Transverse colon (tissue), 4 donors: ENCODE data around the gene SEPTIN12. TPM values are rescaled to one million over a fixed set of nuclear protein-coding genes. Genes with fewer than 3 reads are reported as not detected.
A peak's percentile ranks its signal among the peaks of the same experiment; 100 is the strongest.

Experiments used
- DNase-seq: peaks from one replicate; pipeline ENCODE4 v3.0.0-alpha.2; 2019
- H3K27ac ChIP-seq, 4 donors: fragments of 200-600 bp; sonication (generic); 2 replicates each; pipeline ENCODE4 v1.5.1; 2016 to 2018; ENCODE audit warnings: inconsistent platforms in 4 of 4
- H3K27me3 ChIP-seq: fragments of 200-600 bp; sonication (generic); 2 replicates; pipeline ENCODE4 v1.5.1; 2017; ENCODE audit warnings: inconsistent platforms
- H3K36me3 ChIP-seq, 4 donors: fragments of 200-600 bp; sonication (generic); 2 replicates each; pipeline ENCODE4 v1.5.1; 2017 to 2019; ENCODE audit warnings: inconsistent platforms in 4 of 4
- H3K4me1 ChIP-seq, 4 donors: fragments of 200-600 bp; sonication (generic); 2 replicates each; pipeline ENCODE4 v1.5.1; 2017 to 2020; ENCODE audit warnings: inconsistent platforms in 4 of 4
- H3K4me3 ChIP-seq, 4 donors: fragments of 200-600 bp; sonication (generic); 1 replicate in 1 of 4; 2 replicates in 3 of 4; pipeline versions ENCODE4 v1.5.1 to v1.6.1; 2017 to 2019; ENCODE audit warnings: inconsistent platforms in 4 of 4
- H3K9me3 ChIP-seq, 2 donors: fragments of 200-600 bp; sonication (generic); 2 replicates each; pipeline ENCODE4 v1.5.1; 2017 to 2019; ENCODE audit warnings: inconsistent platforms in 2 of 2
- CTCF ChIP-seq, 5 experiments: fragments of 200-600 bp in 3 of 5; fragments of 450-650 bp in 2 of 5; sonication (generic) in 3 of 5; IDR thresholded peaks; 1 replicate in 2 of 5; 2 replicates in 3 of 5; pipeline ENCODE4 v1.5.1; 2016 to 2017; ENCODE audit warnings: antibody characterized with exemption in 5 of 5, inconsistent platforms in 3 of 5, mild to moderate bottlenecking in 2 of 5, moderate library complexity in 1 of 5
- EP300 ChIP-seq: sonication (generic); formaldehyde crosslinking; IDR thresholded peaks from one replicate; pipeline ENCODE4 v1.6.1; 2017; ENCODE audit warnings: antibody characterized with exemption, low read depth
- POLR2A ChIP-seq: fragments of 450-650 bp; IDR thresholded peaks from one replicate; pipeline ENCODE4 v1.6.1; 2016; ENCODE audit warnings: antibody characterized with exemption, mild to moderate bottlenecking, moderate library complexity
- POLR2AphosphoS5 ChIP-seq, 3 donors: sonication (generic); formaldehyde crosslinking; IDR thresholded peaks; one replicate each; pipeline ENCODE4 v1.6.1; 2016; ENCODE audit warnings: antibody characterized with exemption in 3 of 3
- WGBS, 2 donors: methylation state at CpG; one replicate each; pipeline ENCODE4 v1.1.5; 2018; ENCODE audit warnings: low coverage in 1 of 2; 5-methylcytosine and 5-hydroxymethylcytosine counted together
- in situ Hi-C, 4 donors: fragments of 200-750 bp; cut with MboI; loops; one replicate each; pipeline versions ENCODE4 v1.15.0 to v1.15.1; 2017; ENCODE audit warnings: low sequenced_read_pairs in 3 of 4, low pct_ligation_motif_present in 1 of 4, low pct_unique_long_range_greater_than_20kb in 1 of 4
- intact Hi-C: fragments of 100-400 bp; cut with DNase I; formaldehyde crosslinking; loops from one replicate; pipeline ENCODE4 v1.15.1; 2023; ENCODE audit warnings: low total_unique reads
- total RNA-seq, 4 donors: library from RNA; depleted of rRNA; stranded (reverse); fragments of >200 nt; gene quantifications; one replicate each; pipeline ENCODE4 v1.1.0, GENCODE V29; 2016

Gene SEPTIN12
- total RNA-seq, 4 donors from 2014 or later = not detected

DNA sequence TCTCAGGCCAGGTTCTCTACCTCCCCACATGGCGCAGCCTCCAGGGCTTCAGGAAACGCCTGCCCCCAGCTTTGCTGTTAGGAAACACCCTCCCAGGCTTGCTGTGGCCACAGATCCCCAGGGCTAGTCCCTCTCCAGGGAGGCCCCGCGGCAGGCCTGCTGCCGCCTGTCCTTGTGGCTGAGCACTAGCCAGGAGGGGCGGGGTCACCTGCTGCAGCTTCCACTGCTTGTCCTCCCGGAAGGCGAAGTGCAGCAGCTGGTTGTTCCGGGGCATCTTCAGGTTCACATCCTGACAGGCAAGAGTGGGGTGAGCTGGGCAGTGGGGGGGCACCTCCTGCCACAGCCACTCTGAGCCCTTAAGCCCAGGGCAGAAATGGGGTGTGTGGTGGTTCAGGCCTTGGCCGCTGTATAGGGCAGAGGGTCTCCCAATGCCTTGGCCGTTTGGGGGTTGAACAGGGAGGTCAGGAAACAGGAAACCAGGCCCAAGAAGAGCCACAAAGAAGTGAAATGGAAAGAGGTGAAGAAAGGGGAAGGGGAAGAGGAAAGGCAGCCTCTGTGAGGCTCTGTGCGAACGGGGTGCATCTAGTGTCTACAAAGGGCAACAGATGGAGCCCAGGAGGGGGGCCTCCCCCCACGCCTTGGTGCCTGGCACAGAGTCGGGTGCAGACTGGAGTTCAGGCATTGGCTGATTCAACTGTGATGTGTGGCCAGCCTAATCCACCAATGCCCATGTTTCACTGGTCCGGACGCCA is 12.3 kb upstream of the SEPTIN12 start:
- H3K36me3 ChIP-seq = peaks cover 0 to 12% (median 0%) of the 10 kb centered on the region in 4 donors
- intact Hi-C loops = loop anchor here (5.0 kb wide), 1 partner anchor 33 kb away; the partner anchor contains the start of gene ZNF500

DNA sequence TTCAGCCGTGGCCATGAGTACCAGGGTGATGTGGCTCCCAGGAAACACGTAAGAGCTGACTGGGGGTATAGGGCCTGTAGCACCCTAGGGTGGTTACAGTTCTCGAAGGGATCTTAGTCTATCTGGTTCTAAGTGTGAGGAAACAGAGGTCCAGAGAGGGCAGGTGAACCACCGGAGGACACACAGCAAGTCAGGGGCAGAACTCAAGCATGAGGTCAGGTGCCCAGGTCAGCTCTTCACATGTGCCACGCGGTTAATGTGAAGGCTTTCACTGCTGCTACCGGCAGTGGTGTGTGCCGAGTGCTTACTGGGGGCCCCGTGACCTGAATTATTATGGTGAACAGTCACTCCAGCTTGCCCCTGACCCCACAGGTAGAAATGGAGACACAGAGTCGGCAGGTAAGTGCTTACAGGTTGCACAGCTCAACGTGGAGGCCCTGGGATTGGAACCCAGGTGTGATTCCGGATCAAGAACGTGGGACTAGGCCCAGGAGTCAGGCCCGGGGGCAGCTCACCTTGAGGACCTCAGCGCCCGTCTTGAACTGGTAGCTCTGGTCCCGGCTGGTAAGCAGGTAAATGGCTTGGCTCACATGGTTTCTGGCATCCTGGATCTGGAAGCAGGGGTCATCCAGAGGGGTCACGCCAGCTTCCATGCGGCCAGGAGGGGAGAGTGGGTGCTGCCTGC is 11.2 kb upstream of the SEPTIN12 start:
- Histone ChIP-seq H3K4me1 (peaks cover 11 to 42% (median 34%) of the 10 kb centered on the region in 4 donors), H3K4me3 (no peak overlapping the region), H3K27ac (no peak overlapping the region), H3K27me3 (no peaks in the 10 kb centered on the region), H3K9me3 (no peaks in the 10 kb centered on the region), H3K36me3 (peaks cover 0 to under 1% (median 0%) of the 10 kb centered on the region in 4 donors)
- intact Hi-C loops = no loop called here
- in situ Hi-C loops = no loop called here
- TF ChIP-seq POLR2A = no peak
- TF ChIP-seq EP300 = no peak
- no peak for TF ChIP-seq POLR2AphosphoS5 (IDR thresholded peaks at IDR 0.05)
- TF ChIP-seq CTCF (IDR thresholded peaks at IDR 0.05) = no peak
- WGBS, 2 donors = 84% methylated on average over 18 of the region's 19 CpGs; no CpG with 5 or more reads in 1 of the 2 donors
- DNase-seq = no peak

More for the DNA sequence above, 12.3 kb upstream of the SEPTIN12 start:
- peak; percentile 80 for DNase-seq
- TF ChIP-seq EP300 (no peak), POLR2AphosphoS5 (IDR thresholded peaks at IDR 0.05) (peak in 1 of 3 donors; percentile 26), POLR2A (peak; percentile 44), CTCF (IDR thresholded peaks at IDR 0.05) (no peak)
- Histone ChIP-seq H3K4me3 (no peak overlapping the region), H3K27me3 (no peaks in the 10 kb centered on the region), H3K9me3 (no peaks in the 10 kb centered on the region), H3K27ac (peak overlapping the region; percentile 88 to 97 (median 93)), H3K4me1 (peaks cover 11 to 42% (median 34%) of the 10 kb centered on the region in 4 donors)
- in situ Hi-C loops = no loop called here
- WGBS, 2 donors = 56 to 63% methylated on average over 2 to 15 of the region's 17 CpGs

DNA sequence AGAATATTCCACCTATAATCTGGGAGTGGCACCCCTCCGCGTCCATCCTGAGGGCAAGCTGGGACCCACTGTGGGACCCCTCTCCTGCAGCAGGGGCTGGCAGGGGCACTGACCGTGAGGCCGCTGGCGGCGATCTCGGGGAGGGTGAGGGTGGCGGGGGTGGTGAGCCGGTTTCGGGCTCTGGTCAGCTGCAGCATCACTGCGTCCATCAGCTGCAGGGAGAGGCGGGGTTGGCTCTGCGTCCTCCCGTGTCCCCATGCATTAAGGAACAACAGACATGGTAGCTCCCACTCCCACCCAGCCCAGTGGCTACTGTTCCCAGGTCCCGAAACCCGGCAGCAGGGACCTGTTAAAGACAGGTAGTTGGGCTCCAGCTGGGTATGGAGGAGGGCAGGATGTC is 10.3 kb upstream of the SEPTIN12 start:
- Histone ChIP-seq H3K27me3 (no peaks in the 10 kb centered on the region), H3K36me3 (no peaks in the 10 kb centered on the region), H3K9me3 (no peaks in the 10 kb centered on the region), H3K4me3 (no peak overlapping the region), H3K27ac (no peak overlapping the region), H3K4me1 (peaks cover 11 to 36% (median 28%) of the 10 kb centered on the region in 4 donors)
- TF ChIP-seq POLR2A (no peak), POLR2AphosphoS5 (IDR thresholded peaks at IDR 0.05) (no peak), EP300 (no peak), CTCF (IDR thresholded peaks at IDR 0.05) (no peak)
- in situ Hi-C loops (no loop called here), intact Hi-C loops (no loop called here)
- DNase-seq = no peak
- WGBS, 2 donors = 86% methylated on average over 12 of the region's 16 CpGs; no CpG with 5 or more reads in 1 of the 2 donors

- no peak overlapping the region for H3K27ac ChIP-seq
- intact Hi-C loops = no loop called here
Observed at GRCh38 chr16:4797805-4798252, 9.7 kb upstream of the SEPTIN12 start.

More at GRCh38 chr16:4797805-4798252, 9.7 kb upstream of the SEPTIN12 start:
- Histone ChIP-seq H3K27me3 (no peaks in the 10 kb centered on the region), H3K9me3 (no peaks in the 10 kb centered on the region), H3K4me3 (no peak overlapping the region), H3K36me3 (no peaks in the 10 kb centered on the region), H3K4me1 (peaks cover 11 to 31% (median 24%) of the 10 kb centered on the region in 4 donors)
- no peak for DNase-seq
- in situ Hi-C loops = no loop called here
- WGBS, 2 donors = 93% methylated on average over 20 of the region's 22 CpGs; no CpG with 5 or more reads in 1 of the 2 donors
- no peak for TF ChIP-seq POLR2A
- no peak for TF ChIP-seq EP300
- no peak for TF ChIP-seq POLR2AphosphoS5 (IDR thresholded peaks at IDR 0.05)
- no peak for TF ChIP-seq CTCF (IDR thresholded peaks at IDR 0.05)
